Measurements from ENCODE around the gene USP47.
A peak's percentile ranks its signal among the peaks of the same experiment; 100 is the strongest.

Gene USP47

GRCh38 chr11:11866203-11866602 lies 24.4 kb downstream of the USP47 start:
- H3K27ac Mint-ChIP-seq: no peak overlapping the region
- peaks cover 36% of the 10 kb centered on the region for H3K4me1 Mint-ChIP-seq (ENCODE audit: low read depth)
- no peaks in the 10 kb centered on the region for H3K9me3 Mint-ChIP-seq
- no peaks in the 10 kb centered on the region for H3K27me3 Mint-ChIP-seq
- intact Hi-C loops (cut with micrococcal nuclease): no loop called here
- H3K36me3 Mint-ChIP-seq (ENCODE audit: low read depth): no peaks in the 10 kb centered on the region
- no peak overlapping the region for H3K4me3 Mint-ChIP-seq

- Mint-ChIP-seq H3K27me3 (no peaks in the 10 kb centered on the region), H3K27ac (no peak overlapping the region), H3K4me1 (ENCODE audit: low read depth) (peaks cover 48% of the 10 kb centered on the region), H3K36me3 (ENCODE audit: low read depth) (no peaks in the 10 kb centered on the region), H3K9me3 (no peaks in the 10 kb centered on the region), H3K4me3 (no peak overlapping the region)
- intact Hi-C loops (cut with micrococcal nuclease): no loop called here
These were observed 25.9 kb downstream of the USP47 start for GRCh38 chr11:11867720-11868119.

DNA sequence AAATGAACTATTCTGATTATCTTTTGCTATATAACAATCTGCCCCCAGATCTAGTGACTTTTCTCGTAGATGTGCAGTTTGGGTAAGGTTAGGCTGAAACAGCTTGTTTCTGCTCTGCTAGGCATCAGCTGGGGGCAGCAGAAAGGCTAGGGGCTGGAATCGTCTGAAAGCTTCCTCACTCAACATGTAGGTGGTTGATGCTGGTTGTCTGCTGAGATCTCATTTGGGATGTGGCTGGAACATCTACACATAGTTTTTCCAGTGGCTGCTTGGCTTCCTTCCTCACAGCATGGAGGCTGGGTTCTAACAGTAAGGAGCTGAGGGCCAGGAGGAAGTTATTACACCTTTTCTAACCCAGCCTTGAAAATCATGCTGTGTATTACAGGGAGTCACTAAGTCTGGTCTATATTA lies 30.2 kb downstream of the USP47 start:
- H3K4me1 Mint-ChIP-seq (ENCODE audit: low read depth): peaks cover 41% of the 10 kb centered on the region
- no peaks in the 10 kb centered on the region for H3K9me3 Mint-ChIP-seq
- intact Hi-C loops (cut with micrococcal nuclease): no loop called here
- H3K27ac Mint-ChIP-seq: no peak overlapping the region
- H3K36me3 Mint-ChIP-seq (ENCODE audit: low read depth): peaks cover 9% of the 10 kb centered on the region
- no peaks in the 10 kb centered on the region for H3K27me3 Mint-ChIP-seq
- H3K4me3 Mint-ChIP-seq: no peak overlapping the region

- no peaks in the 10 kb centered on the region for H3K9me3 Mint-ChIP-seq
- H3K36me3 Mint-ChIP-seq (ENCODE audit: low read depth): peaks cover 9% of the 10 kb centered on the region
- H3K27me3 Mint-ChIP-seq: no peaks in the 10 kb centered on the region
- no peak overlapping the region for H3K27ac Mint-ChIP-seq
- intact Hi-C loops (cut with micrococcal nuclease): no loop called here
- H3K4me1 Mint-ChIP-seq (ENCODE audit: low read depth): peaks cover 38% of the 10 kb centered on the region
- H3K4me3 Mint-ChIP-seq: no peak overlapping the region
These were observed 34.7 kb downstream of the USP47 start for GRCh38 chr11:11876458-11876857.

GRCh38 chr11:11880179-11880578 lies 38.4 kb downstream of the USP47 start:
- peaks cover 42% of the 10 kb centered on the region for H3K4me1 Mint-ChIP-seq (ENCODE audit: low read depth)
- H3K27me3 Mint-ChIP-seq: no peaks in the 10 kb centered on the region
- H3K9me3 Mint-ChIP-seq: no peaks in the 10 kb centered on the region
- no peak overlapping the region for H3K4me3 Mint-ChIP-seq
- H3K27ac Mint-ChIP-seq: no peak overlapping the region
- peaks cover 24% of the 10 kb centered on the region for H3K36me3 Mint-ChIP-seq (ENCODE audit: low read depth)
- intact Hi-C loops (cut with micrococcal nuclease): loop anchor here (5.0 kb wide), 1 partner anchor 33 kb away; no protein-coding TSS in a partner anchor

- H3K36me3 Mint-ChIP-seq (ENCODE audit: low read depth): peaks cover 38% of the 10 kb centered on the region
- intact Hi-C loops (cut with micrococcal nuclease): loop anchor here (5.0 kb wide), 1 partner anchor 35 kb away; no protein-coding TSS in a partner anchor
- H3K4me1 Mint-ChIP-seq (ENCODE audit: low read depth): peaks cover 28% of the 10 kb centered on the region
- H3K4me3 Mint-ChIP-seq: no peak overlapping the region
- H3K9me3 Mint-ChIP-seq: no peaks in the 10 kb centered on the region
- H3K27ac Mint-ChIP-seq: no peak overlapping the region
- no peaks in the 10 kb centered on the region for H3K27me3 Mint-ChIP-seq
These were observed 40.8 kb downstream of the USP47 start for GRCh38 chr11:11882539-11882938.

DNA sequence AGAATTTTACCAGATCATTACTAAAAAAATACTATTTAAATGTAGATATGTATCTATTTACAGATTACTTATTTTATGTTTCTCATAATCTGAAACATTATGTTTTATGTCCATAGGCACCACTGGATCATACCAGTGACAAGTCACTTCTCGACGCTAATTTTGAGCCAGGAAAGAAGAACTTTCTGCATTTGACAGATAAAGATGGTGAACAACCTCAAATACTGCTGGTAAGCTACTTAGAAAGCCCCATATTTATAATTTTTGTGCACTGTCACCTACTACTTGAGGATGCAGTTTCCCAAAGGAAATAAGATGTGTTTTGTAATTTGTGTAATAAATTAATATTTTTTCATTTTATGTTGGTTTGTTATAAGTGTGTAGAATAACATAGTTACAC lies 42.6 kb downstream of the USP47 start:
- H3K27me3 Mint-ChIP-seq: no peaks in the 10 kb centered on the region
- peaks cover 22% of the 10 kb centered on the region for H3K4me1 Mint-ChIP-seq (ENCODE audit: low read depth)
- no peak overlapping the region for H3K27ac Mint-ChIP-seq
- intact Hi-C loops (cut with micrococcal nuclease): loop anchor here (5.0 kb wide), 1 partner anchor 37 kb away; no protein-coding TSS in a partner anchor
- H3K9me3 Mint-ChIP-seq: no peaks in the 10 kb centered on the region
- no peak overlapping the region for H3K4me3 Mint-ChIP-seq
- peaks cover 56% of the 10 kb centered on the region for H3K36me3 Mint-ChIP-seq (ENCODE audit: low read depth)

DNA sequence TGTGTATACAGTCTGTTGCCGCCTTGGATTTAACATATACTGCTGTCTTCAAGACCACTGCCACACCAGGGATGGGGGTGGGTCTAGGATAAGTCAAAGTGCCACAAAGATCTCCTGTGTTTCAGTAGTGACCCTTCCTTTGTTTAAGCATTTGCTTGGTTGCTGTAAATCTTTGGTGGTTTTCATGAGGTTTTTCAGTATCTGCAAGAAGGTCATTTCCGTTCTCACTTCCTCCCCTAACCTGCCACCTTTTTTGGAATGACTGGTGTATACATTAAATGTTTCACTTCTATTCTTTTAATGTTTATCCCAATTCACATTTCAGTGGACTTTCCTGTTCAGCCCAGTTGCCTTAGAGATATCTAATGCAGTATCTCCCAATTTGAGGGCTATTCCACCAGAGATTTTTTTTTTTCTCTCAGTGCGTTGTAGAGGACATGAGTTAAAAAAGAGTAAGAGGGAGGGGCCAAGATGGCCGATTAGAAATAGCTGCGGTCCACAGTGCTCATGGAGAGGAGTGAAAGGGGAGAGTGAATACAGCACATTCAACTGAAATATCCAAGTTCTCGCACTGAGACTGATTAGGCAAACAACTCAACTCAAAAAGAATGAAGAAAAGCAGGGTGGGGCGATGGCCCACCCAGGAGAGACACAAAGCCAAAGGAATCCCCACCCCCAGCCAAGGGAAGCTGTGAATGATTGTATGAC lies 43.2 kb downstream of the USP47 start:
- intact Hi-C loops (cut with micrococcal nuclease): loop anchor here (5.0 kb wide), 1 partner anchor 38 kb away; no protein-coding TSS in a partner anchor
- H3K27ac Mint-ChIP-seq: no peak overlapping the region
- no peaks in the 10 kb centered on the region for H3K9me3 Mint-ChIP-seq
- H3K27me3 Mint-ChIP-seq: no peaks in the 10 kb centered on the region
- no peak overlapping the region for H3K4me3 Mint-ChIP-seq
- H3K36me3 Mint-ChIP-seq (ENCODE audit: low read depth): peaks cover 62% of the 10 kb centered on the region
- H3K4me1 Mint-ChIP-seq (ENCODE audit: low read depth): peaks cover 22% of the 10 kb centered on the region

GRCh38 chr11:11894486-11894885 lies 52.7 kb downstream of the USP47 start:
- no peaks in the 10 kb centered on the region for H3K27me3 Mint-ChIP-seq
- H3K9me3 Mint-ChIP-seq: no peaks in the 10 kb centered on the region
- intact Hi-C loops (cut with micrococcal nuclease): no loop called here
- H3K4me3 Mint-ChIP-seq: no peak overlapping the region
- H3K36me3 Mint-ChIP-seq (ENCODE audit: low read depth): peaks cover 64% of the 10 kb centered on the region
- no peaks in the 10 kb centered on the region for H3K4me1 Mint-ChIP-seq (ENCODE audit: low read depth)
- no peak overlapping the region for H3K27ac Mint-ChIP-seq

DNA sequence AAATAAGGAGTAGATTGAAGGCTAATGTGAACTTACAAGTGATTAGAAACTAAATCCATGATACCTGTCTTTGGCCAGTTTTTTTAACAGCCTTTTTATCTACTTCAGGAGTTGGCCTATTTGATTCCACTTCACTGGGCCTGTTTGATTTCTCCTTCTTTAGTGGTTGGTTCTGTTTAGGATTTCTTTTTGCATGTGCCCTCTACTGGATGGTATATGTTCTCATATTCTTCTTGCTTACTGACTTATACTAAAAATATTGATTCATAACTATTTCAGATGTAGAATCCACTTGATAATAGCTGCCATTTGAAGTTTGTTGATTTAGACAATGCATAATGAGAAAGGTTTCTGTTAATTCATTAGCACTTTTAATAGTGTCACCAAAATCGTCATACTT lies 53.9 kb downstream of the USP47 start:
- Mint-ChIP-seq H3K27me3 (no peaks in the 10 kb centered on the region), H3K4me1 (ENCODE audit: low read depth) (no peaks in the 10 kb centered on the region), H3K4me3 (no peak overlapping the region), H3K9me3 (no peaks in the 10 kb centered on the region), H3K27ac (no peak overlapping the region), H3K36me3 (ENCODE audit: low read depth) (peaks cover 55% of the 10 kb centered on the region)
- intact Hi-C loops (cut with micrococcal nuclease): loop anchor here (5.0 kb wide), 1 partner anchor 93 kb away; no protein-coding TSS in a partner anchor

DNA sequence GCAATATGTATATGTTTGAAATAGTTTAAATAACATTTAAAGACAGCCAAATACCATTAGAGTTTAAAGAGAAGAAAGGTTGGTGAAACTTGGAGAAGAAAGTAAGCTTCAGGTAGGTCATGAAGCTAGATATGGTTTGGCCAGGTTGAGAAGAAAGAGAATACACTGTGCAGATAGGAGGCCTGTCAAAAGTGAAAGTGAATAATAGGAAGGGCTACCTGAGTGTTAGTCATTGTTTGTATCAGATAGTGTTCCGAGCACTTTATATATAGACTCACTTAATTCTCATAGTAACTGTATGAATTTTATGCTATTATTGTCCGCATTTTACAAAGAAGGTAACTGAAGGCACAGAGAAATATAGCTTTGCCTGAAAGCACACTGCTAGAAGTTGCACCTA lies 56.9 kb downstream of the USP47 start:
- intact Hi-C loops (cut with micrococcal nuclease): loop anchor here (5.0 kb wide), 1 partner anchor 96 kb away; no protein-coding TSS in a partner anchor

GRCh38 chr11:11899401-11899800 lies 57.6 kb downstream of the USP47 start:
- Mint-ChIP-seq H3K9me3 (no peaks in the 10 kb centered on the region), H3K27ac (peak overlapping the region; percentile 8), H3K27me3 (no peaks in the 10 kb centered on the region), H3K36me3 (ENCODE audit: low read depth) (peaks cover 51% of the 10 kb centered on the region), H3K4me1 (ENCODE audit: low read depth) (no peaks in the 10 kb centered on the region), H3K4me3 (no peak overlapping the region)
- intact Hi-C loops (cut with micrococcal nuclease): loop anchor here (5.0 kb wide), 1 partner anchor 97 kb away; no protein-coding TSS in a partner anchor

More for the DNA sequence above, 56.9 kb downstream of the USP47 start:
- Mint-ChIP-seq H3K27ac (no peak overlapping the region), H3K36me3 (ENCODE audit: low read depth) (peaks cover 44% of the 10 kb centered on the region), H3K4me1 (ENCODE audit: low read depth) (no peaks in the 10 kb centered on the region), H3K27me3 (no peaks in the 10 kb centered on the region), H3K9me3 (no peaks in the 10 kb centered on the region), H3K4me3 (no peak overlapping the region)

GRCh38 chr11:11901929-11902328 lies 60.2 kb downstream of the USP47 start:
- Mint-ChIP-seq H3K27ac (no peak overlapping the region), H3K4me1 (ENCODE audit: low read depth) (no peaks in the 10 kb centered on the region), H3K27me3 (no peaks in the 10 kb centered on the region), H3K9me3 (no peaks in the 10 kb centered on the region), H3K4me3 (no peak overlapping the region), H3K36me3 (ENCODE audit: low read depth) (peaks cover 57% of the 10 kb centered on the region)
- intact Hi-C loops (cut with micrococcal nuclease): no loop called here

DNA sequence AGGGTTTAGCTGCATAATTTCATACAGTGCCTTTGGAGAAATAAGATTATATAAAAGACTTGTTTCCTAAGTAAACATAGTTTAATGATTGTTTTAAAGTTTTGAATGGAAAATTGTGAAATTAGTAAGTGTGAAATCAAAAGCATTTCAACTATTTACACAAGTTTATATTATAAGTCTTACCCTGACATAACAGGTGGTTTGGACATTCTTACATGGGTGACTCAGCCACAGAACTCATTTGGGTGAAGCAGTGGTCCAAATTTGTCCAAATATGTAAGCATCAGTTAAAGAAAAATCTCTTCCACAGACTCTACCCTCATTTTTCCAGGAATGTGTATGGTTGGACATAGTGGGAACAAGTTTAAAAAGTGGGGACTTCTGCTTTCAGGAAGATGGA lies 68.0 kb downstream of the USP47 start:
- no peak overlapping the region for H3K4me3 Mint-ChIP-seq
- H3K36me3 Mint-ChIP-seq (ENCODE audit: low read depth): peaks cover 59% of the 10 kb centered on the region
- intact Hi-C loops (cut with micrococcal nuclease): no loop called here
- no peaks in the 10 kb centered on the region for H3K27me3 Mint-ChIP-seq
- H3K27ac Mint-ChIP-seq: no peak overlapping the region
- H3K9me3 Mint-ChIP-seq: no peaks in the 10 kb centered on the region
- H3K4me1 Mint-ChIP-seq (ENCODE audit: low read depth): no peaks in the 10 kb centered on the region

DNA sequence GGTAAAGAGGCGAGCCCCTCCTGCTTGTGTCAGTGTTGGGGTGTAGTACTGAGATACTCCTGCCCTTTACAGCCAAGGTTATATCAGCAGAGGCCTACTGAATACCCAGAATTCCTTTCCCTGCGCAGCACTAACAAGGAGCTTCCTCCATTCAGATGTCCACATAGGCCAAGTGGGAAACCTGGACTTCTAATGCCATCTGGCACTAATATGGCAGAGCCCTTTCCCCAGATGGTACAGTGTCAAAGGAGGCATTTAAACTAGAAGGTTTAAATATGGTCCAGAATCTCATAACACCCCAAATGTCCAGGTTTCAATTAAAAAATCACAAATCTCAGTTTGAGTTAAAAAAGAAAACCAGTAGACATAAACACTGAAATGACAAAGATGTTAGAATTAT lies 68.8 kb downstream of the USP47 start:
- Mint-ChIP-seq H3K36me3 (ENCODE audit: low read depth) (peaks cover 60% of the 10 kb centered on the region), H3K9me3 (no peaks in the 10 kb centered on the region), H3K4me3 (no peak overlapping the region), H3K27ac (no peak overlapping the region), H3K27me3 (no peaks in the 10 kb centered on the region), H3K4me1 (ENCODE audit: low read depth) (no peaks in the 10 kb centered on the region)
- intact Hi-C loops (cut with micrococcal nuclease): no loop called here
